Vagina (tissue), 2 donors: ENCODE measurements around the gene HDHD3. TPM values are rescaled to one million over a fixed set of nuclear protein-coding genes. Genes with fewer than 3 reads are reported as not detected.

ENCODE experiments used
- DNase-seq, 2 donors: peaks; one replicate each; pipeline ENCODE4 v3.0.0-alpha.2; 2017; ENCODE audit errors: extremely low spot score in 2 of 2
- H3K27ac ChIP-seq: fragments of 200-600 bp; sonication (generic); one replicate; pipeline ENCODE4 v1.5.1; 2019
- H3K27me3 ChIP-seq: fragments of 200-600 bp; sonication (generic); one replicate; pipeline ENCODE4 v1.5.1; 2019
- H3K36me3 ChIP-seq, 2 donors: fragments of 200-600 bp; sonication (generic); one replicate each; pipeline ENCODE4 v1.5.1; 2017 to 2019
- H3K4me1 ChIP-seq: fragments of 200-600 bp; sonication (generic); one replicate; pipeline ENCODE4 v1.5.1; 2019
- H3K4me3 ChIP-seq, 2 donors: fragments of 200-600 bp; sonication (generic); 1 replicate in 1 of 2; 2 replicates in 1 of 2; pipeline ENCODE4 v1.5.1; 2016 to 2019
- H3K9me3 ChIP-seq: fragments of 200-600 bp; sonication (generic); one replicate; pipeline ENCODE4 v1.5.1; 2019
- POLR2A ChIP-seq, 2 donors: fragments of 450-650 bp; IDR thresholded peaks; one replicate each; pipeline ENCODE4 v1.6.1; 2017; ENCODE audit warnings: antibody characterized with exemption in 2 of 2, mild to moderate bottlenecking in 2 of 2, moderate library complexity in 2 of 2
- POLR2AphosphoS5 ChIP-seq, 2 donors: sonication (generic); formaldehyde crosslinking; IDR thresholded peaks; one replicate each; pipeline ENCODE4 v1.9.0; 2017; ENCODE audit warnings: antibody characterized with exemption in 2 of 2, mild to moderate bottlenecking in 2 of 2, low read depth in 1 of 2; ENCODE audit not compliant: insufficient read depth in 1 of 2
- intact Hi-C: fragments of 100-400 bp; cut with DNase I; formaldehyde crosslinking; loops from one replicate; pipeline ENCODE4 v1.15.1; 2023
- total RNA-seq: library from RNA; depleted of rRNA; stranded (reverse); fragments of >200 nt; gene quantifications from one replicate; pipeline ENCODE4 v1.2.3, GENCODE V29; 2016
- TF ChIP-seq, protein P1 (sequence below), 3 experiments: fragments of 450-650 bp in 2 of 3; fragments of 200-600 bp in 1 of 3; sonication (generic) in 1 of 3; IDR thresholded peaks; one replicate each; pipeline ENCODE4 v1.5.1; 2017 to 2019; ENCODE audit warnings: antibody characterized with exemption in 3 of 3, mild to moderate bottlenecking in 2 of 3, moderate library complexity in 2 of 3

HDHD3 gene
- total RNA-seq, 1 donor from 2014 or later, result 31.7 TPM

DNA sequence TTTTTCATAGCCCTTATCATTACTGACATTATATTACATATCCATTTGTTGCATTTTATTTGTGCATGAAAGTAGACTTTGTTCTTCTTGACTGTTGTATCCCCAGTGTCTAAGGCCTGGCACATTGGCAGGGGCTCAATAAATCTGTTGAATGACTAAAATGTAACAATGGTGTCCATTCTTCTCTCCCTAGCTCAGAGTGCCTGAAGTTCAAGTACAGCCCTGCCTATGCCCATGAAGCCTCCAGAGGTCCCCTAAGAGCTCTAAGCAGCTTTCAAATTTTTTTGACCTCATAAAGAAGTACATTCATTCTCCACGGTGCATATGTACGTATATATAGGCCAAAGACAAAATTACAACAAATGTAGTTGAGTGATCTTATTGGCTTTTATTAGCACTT is 31.6 kb downstream of the HDHD3 start:
- H3K27ac ChIP-seq, result no peak overlapping the region
- no peaks in the 10 kb centered on the region for H3K36me3 ChIP-seq
- intact Hi-C loops, result no loop called here

DNA sequence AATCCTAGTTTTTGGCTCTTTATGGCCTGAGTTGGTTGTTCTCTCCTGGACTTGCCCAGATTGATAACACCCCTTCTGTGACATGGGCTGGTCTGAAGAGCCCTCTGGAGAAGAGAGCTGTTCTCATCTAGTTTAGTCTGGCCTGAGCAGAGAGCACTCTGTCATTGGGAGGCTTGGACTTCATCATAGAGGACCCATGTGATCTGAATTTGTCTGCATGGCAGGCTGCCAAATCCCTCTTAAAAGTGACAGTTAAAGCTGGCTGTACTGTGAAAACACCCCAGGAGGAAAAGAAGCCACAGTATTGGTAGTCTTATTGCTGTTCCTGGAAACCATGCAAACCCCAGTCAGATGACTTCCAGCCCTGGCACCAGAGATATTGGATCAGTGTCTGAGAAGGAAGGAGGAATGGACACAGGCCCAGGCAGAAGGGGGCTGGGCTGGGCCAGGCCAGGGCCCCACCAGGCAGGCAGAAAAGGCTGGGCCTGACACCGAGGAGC is 33.0 kb downstream of the HDHD3 start:
- Histone ChIP-seq H3K4me3 (no peak overlapping the region), H3K4me1 (peaks cover 19% of the 10 kb centered on the region), H3K36me3 (no peaks in the 10 kb centered on the region), H3K9me3 (no peaks in the 10 kb centered on the region), H3K27me3 (no peaks in the 10 kb centered on the region), H3K27ac (peak overlapping the region; percentile 56)
- TF ChIP-seq POLR2AphosphoS5 (IDR thresholded peaks at IDR 0.05; ENCODE audit: insufficient read depth in 1 of 2, low read depth in 1 of 2) (peak; percentile 50 to 52), POLR2A (IDR thresholded peaks at IDR 0.05) (no peak)
- TF ChIP-seq, protein P1, sequence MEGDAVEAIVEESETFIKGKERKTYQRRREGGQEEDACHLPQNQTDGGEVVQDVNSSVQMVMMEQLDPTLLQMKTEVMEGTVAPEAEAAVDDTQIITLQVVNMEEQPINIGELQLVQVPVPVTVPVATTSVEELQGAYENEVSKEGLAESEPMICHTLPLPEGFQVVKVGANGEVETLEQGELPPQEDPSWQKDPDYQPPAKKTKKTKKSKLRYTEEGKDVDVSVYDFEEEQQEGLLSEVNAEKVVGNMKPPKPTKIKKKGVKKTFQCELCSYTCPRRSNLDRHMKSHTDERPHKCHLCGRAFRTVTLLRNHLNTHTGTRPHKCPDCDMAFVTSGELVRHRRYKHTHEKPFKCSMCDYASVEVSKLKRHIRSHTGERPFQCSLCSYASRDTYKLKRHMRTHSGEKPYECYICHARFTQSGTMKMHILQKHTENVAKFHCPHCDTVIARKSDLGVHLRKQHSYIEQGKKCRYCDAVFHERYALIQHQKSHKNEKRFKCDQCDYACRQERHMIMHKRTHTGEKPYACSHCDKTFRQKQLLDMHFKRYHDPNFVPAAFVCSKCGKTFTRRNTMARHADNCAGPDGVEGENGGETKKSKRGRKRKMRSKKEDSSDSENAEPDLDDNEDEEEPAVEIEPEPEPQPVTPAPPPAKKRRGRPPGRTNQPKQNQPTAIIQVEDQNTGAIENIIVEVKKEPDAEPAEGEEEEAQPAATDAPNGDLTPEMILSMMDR (IDR thresholded peaks at IDR 0.05), result no peak
- intact Hi-C loops, result no loop called here
- no peak for DNase-seq

More for the DNA sequence above, 31.6 kb downstream of the HDHD3 start:
- DNase-seq, result no peak
- Histone ChIP-seq H3K4me3 (no peak overlapping the region), H3K9me3 (no peaks in the 10 kb centered on the region), H3K27me3 (no peaks in the 10 kb centered on the region), H3K4me1 (peaks cover 17% of the 10 kb centered on the region)
- TF ChIP-seq POLR2A (IDR thresholded peaks at IDR 0.05) (no peak), POLR2AphosphoS5 (IDR thresholded peaks at IDR 0.05; ENCODE audit: insufficient read depth in 1 of 2, low read depth in 1 of 2) (no peak)
- TF ChIP-seq, protein P1 (IDR thresholded peaks at IDR 0.05), result no peak

DNA sequence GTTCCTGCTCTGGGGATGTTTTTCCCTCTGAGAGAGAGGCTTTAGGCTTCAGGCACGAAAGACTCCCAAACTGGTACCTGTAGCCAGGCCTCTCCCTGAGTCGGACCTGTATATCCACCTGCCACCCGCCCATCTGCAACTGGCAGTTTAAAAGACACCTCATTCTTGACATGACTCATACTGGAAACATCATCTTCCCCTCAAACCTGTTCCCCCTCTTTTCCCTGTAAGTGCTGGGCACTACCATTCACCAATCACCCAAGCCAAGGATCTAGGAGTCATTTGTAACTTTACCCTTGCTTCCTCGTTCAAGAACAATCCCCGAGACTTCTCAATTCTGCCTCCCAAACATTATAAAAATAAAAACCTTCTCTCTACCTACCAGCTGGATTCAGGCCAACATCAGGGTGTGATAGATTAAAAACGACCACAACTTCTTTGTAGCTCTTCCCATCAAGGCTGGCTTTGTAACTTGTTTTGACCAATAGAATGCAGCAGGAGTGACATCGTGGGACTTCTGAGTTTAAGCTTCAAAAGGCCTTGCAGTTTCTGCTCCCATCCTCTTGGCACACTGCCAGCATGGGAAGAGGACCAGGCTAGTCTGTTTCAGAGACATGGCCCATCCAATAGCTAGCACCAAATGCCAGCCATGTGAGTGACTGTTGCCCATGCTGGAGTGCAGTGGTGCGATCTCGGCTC is 34.9 kb downstream of the HDHD3 start:
- intact Hi-C loops, result no loop called here
- no peaks in the 10 kb centered on the region for H3K27me3 ChIP-seq
- no peak overlapping the region for H3K4me3 ChIP-seq
- no peaks in the 10 kb centered on the region for H3K36me3 ChIP-seq
- H3K9me3 ChIP-seq, result no peaks in the 10 kb centered on the region
- H3K27ac ChIP-seq, result no peak overlapping the region
- peaks cover 19% of the 10 kb centered on the region for H3K4me1 ChIP-seq
- TF ChIP-seq, protein P1 (IDR thresholded peaks at IDR 0.05), result no peak
- TF ChIP-seq POLR2A (IDR thresholded peaks at IDR 0.05) (no peak), POLR2AphosphoS5 (IDR thresholded peaks at IDR 0.05; ENCODE audit: insufficient read depth in 1 of 2, low read depth in 1 of 2) (peak in 1 of 2 donors; percentile 64)
- no peak for DNase-seq

DNA sequence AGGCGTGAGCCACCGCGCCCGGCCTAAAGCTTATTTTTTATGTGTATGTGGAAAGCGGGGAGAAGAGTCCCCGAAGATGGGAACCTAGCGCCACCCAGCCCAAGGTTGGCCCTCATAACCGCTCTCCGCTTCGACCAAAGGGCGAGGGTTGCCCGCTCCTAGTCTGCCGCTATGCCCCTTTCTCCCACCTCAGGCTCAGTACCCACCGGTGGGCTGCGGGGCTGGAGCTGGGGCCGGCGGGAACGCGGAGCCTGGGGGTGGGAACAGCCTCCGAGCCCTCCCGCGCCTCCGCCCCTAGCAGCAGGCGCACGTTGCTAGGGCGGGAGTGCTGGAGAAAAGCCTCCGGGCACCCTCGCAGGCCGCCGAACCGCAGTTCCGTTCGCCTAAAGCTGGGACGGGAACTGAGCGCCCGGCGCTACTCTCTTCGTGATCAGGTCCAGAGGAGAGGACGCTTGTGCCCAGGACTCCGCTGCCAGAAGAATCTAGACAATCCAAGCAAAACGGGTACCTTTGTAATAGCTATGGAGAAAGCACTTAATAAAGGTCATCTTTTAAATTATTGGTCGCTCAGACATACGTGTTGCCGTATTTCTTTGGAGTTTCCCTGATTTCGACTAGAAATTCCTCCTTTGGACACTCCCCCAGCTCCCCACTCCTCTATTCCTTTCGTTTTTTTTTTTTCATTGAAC is 36.6 kb downstream of the HDHD3 start, which contains the start of gene WDR31:
Gene WDR31 (minus strand): TSS at position 265 of the 689 bp plus-strand sequence. CDS start 8,253 bp downstream, outside the sequence.
- H3K27me3 ChIP-seq, result no peaks in the 10 kb centered on the region
- peaks cover 19% of the 10 kb centered on the region for H3K4me1 ChIP-seq
- peak in 1 of 2 donors; percentile 87 for DNase-seq
- H3K4me3 ChIP-seq, result peak within 1 kb of the TSS; percentile 61 to 88
- no peaks in the 10 kb centered on the region for H3K36me3 ChIP-seq
- no peaks in the 10 kb centered on the region for H3K9me3 ChIP-seq
- intact Hi-C loops, result no loop called here
- H3K27ac ChIP-seq, result peak within 1 kb of the TSS; percentile 75
- TF ChIP-seq, protein P1 (IDR thresholded peaks at IDR 0.05), result no peak
- TF ChIP-seq POLR2A (IDR thresholded peaks at IDR 0.05) (peak in 1 of 2 donors; percentile 39), POLR2AphosphoS5 (IDR thresholded peaks at IDR 0.05; ENCODE audit: insufficient read depth in 1 of 2, low read depth in 1 of 2) (peak; percentile 83 to 88)
